MCF 10A (cell line): ENCODE results near the gene DUSP16. TPM values are rescaled to one million over a fixed set of nuclear protein-coding genes. Genes with fewer than 3 reads are reported as not detected.

Experiments used
- BruUV-seq: library from RNA; stranded (reverse); fragments of 400-500 nt; replicated peaks from 2 replicates; lab custom pipeline; 2021; lab: Mats Ljungman, UMichigan
- CTCF ChIA-PET: fragments of 300-600 bp; sonication (Branson Sonifier 250); formaldehyde crosslinking; extraction: SDS; loops from one replicate; lab custom pipeline; 2021; ENCODE audit warnings: antibody characterized with exemption, inconsistent platforms; lab: Yijun Ruan, JAX
- POLR2A ChIA-PET: fragments of 300-600, 350-650 bp; sonication (Branson Sonifier 250); formaldehyde crosslinking; extraction: SDS; loops from one replicate; lab custom pipeline; 2020; ENCODE audit warnings: antibody characterized with exemption, inconsistent platforms; lab: Yijun Ruan, JAX
- DNase-seq: peaks from one replicate; pipeline ENCODE4 v3.0.0-alpha.2; 2018; ENCODE audit not compliant: unreplicated experiment
- H3K27ac Mint-ChIP-seq: one replicate; pipeline ENCODE4 v1.8.0; 2022; ENCODE audit warnings: mild to moderate bottlenecking, low read depth, mixed read lengths; ENCODE audit not compliant: unreplicated experiment
- H3K27me3 Mint-ChIP-seq: one replicate; pipeline ENCODE4 v1.8.0; 2022; ENCODE audit warnings: mixed read lengths; ENCODE audit not compliant: insufficient read depth, unreplicated experiment
- H3K36me3 Mint-ChIP-seq: one replicate; pipeline ENCODE4 v1.8.0; 2022; ENCODE audit warnings: mild to moderate bottlenecking, moderate library complexity, mixed read lengths; ENCODE audit not compliant: insufficient read depth, unreplicated experiment
- H3K4me1 Mint-ChIP-seq: one replicate; pipeline ENCODE4 v1.8.0; 2022; ENCODE audit warnings: mixed read lengths; ENCODE audit not compliant: insufficient read depth, unreplicated experiment
- H3K4me3 Mint-ChIP-seq: one replicate; pipeline ENCODE4 v1.8.0; 2022; ENCODE audit warnings: mild to moderate bottlenecking, moderate library complexity, mixed read lengths; ENCODE audit not compliant: unreplicated experiment
- H3K9me3 Mint-ChIP-seq: one replicate; pipeline ENCODE4 v1.8.0; 2022; ENCODE audit warnings: mixed read lengths; ENCODE audit not compliant: unreplicated experiment
- intact Hi-C: fragments of 100-400 bp; cut with micrococcal nuclease; formaldehyde crosslinking; loops from 2 replicates; pipeline ENCODE4 v1.14.1; 2022
- total RNA-seq: library from RNA; stranded (reverse); gene quantifications from 2 replicates; pipeline ENCODE4 v1.2.3, GENCODE V29; 2022
- TF ChIP-seq, protein P1 (sequence below): fragments of 200-600 bp; IDR thresholded peaks from one replicate; pipeline ENCODE4 v1.8.0; 2022; ENCODE audit warnings: antibody characterized with exemption, mild to moderate bottlenecking; ENCODE audit not compliant: unreplicated experiment

The DUSP16 gene
- total RNA-seq, 1 experiment from 2014 or later = 20.7 TPM

DNA sequence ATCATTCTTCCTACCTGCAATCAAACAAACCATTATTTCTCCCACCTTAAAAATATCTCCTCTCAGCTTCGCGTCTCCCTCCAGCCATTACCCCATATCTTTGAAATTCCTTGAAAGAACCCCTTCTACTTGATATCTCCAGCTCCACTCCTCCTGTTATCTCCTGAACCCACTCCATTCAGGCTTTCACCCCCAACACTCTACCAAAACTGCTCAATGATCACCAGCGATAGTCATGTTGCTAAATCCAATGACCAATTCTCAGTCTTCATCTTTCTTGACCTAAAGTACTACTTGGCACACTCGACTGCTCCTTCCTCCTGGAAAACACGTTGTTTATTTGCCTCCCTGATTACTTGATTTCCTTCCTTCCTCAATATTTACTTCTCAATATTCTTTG lies 70.1 kb downstream of the DUSP16 start:
- Mint-ChIP-seq H3K9me3 (no peaks in the 10 kb centered on the region), H3K4me3 (no peak overlapping the region), H3K4me1 (no peaks in the 10 kb centered on the region), H3K27me3 (no peaks in the 10 kb centered on the region), H3K27ac (no peak overlapping the region), H3K36me3 (no peaks in the 10 kb centered on the region)
- BruUV-seq = no TSS peak
- intact Hi-C loops = no loop called here
- CTCF ChIA-PET = interaction anchor here (1.4 kb wide), 1 partner anchor 11 kb away, joined by 7 read pairs; no protein-coding TSS in a partner anchor
- DNase-seq = no peak
- TF ChIP-seq, protein P1, sequence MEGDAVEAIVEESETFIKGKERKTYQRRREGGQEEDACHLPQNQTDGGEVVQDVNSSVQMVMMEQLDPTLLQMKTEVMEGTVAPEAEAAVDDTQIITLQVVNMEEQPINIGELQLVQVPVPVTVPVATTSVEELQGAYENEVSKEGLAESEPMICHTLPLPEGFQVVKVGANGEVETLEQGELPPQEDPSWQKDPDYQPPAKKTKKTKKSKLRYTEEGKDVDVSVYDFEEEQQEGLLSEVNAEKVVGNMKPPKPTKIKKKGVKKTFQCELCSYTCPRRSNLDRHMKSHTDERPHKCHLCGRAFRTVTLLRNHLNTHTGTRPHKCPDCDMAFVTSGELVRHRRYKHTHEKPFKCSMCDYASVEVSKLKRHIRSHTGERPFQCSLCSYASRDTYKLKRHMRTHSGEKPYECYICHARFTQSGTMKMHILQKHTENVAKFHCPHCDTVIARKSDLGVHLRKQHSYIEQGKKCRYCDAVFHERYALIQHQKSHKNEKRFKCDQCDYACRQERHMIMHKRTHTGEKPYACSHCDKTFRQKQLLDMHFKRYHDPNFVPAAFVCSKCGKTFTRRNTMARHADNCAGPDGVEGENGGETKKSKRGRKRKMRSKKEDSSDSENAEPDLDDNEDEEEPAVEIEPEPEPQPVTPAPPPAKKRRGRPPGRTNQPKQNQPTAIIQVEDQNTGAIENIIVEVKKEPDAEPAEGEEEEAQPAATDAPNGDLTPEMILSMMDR = no peak
- POLR2A ChIA-PET = no interaction called here

GRCh38 chr12:12491606-12492005 lies 71.1 kb downstream of the DUSP16 start:
- Mint-ChIP-seq H3K27me3 (no peaks in the 10 kb centered on the region), H3K9me3 (no peaks in the 10 kb centered on the region), H3K4me1 (no peaks in the 10 kb centered on the region), H3K4me3 (no peak overlapping the region), H3K27ac (no peak overlapping the region), H3K36me3 (no peaks in the 10 kb centered on the region)
- BruUV-seq = no TSS peak
- ChIA-PET POLR2A (no interaction called here), CTCF (interaction anchor here (0.5 to 1.4 kb wide), 2 partner anchors 12 to 675 kb away, joined by 4 to 7 read pairs; no protein-coding TSS in a partner anchor)
- TF ChIP-seq, protein P1 = no peak
- DNase-seq = no peak
- intact Hi-C loops = no loop called here

GRCh38 chr12:12488823-12489550 lies 73.7 kb downstream of the DUSP16 start:
- Mint-ChIP-seq H3K9me3 (no peaks in the 10 kb centered on the region), H3K36me3 (peaks cover 16% of the 10 kb centered on the region), H3K27ac (no peak overlapping the region), H3K4me3 (no peak overlapping the region), H3K4me1 (no peaks in the 10 kb centered on the region), H3K27me3 (no peaks in the 10 kb centered on the region)
- ChIA-PET POLR2A (no interaction called here), CTCF (no interaction called here)
- TF ChIP-seq, protein P1 = no peak
- no TSS peak for BruUV-seq
- intact Hi-C loops = no loop called here
- DNase-seq = no peak

DNA sequence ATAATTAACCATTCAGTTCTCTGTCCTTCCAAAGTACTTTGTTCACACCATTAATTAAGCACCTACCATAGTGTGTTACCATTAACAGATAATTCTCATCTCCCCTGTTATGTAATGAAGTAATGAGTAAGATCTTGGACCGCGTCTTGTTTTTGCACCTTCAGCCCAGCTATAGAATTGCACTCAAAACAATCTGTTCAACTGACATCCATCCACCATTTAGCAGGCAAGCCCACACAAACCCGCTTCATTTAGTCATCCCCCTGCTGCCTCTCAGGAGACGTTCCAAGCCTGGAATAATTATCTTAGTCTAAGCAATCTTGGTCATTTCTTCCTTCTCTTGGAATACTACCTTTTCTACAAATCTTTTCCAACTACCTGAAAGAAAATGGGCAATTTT lies 74.4 kb downstream of the DUSP16 start:
- H3K4me3 Mint-ChIP-seq = no peak overlapping the region
- ChIA-PET CTCF (interaction anchor here (0.6 kb wide), 1 partner anchor 10 kb away, joined by 3 read pairs; no protein-coding TSS in a partner anchor), POLR2A (interaction anchor here (0.6 kb wide), 1 partner anchor 17 kb away, joined by 3 read pairs; no protein-coding TSS in a partner anchor)
- H3K36me3 Mint-ChIP-seq = peaks cover 23% of the 10 kb centered on the region
- TF ChIP-seq, protein P1 = no peak
- intact Hi-C loops = no loop called here
- no peak for DNase-seq
- BruUV-seq = no TSS peak
- no peak overlapping the region for H3K27ac Mint-ChIP-seq
- H3K27me3 Mint-ChIP-seq = no peaks in the 10 kb centered on the region
- no peaks in the 10 kb centered on the region for H3K4me1 Mint-ChIP-seq
- H3K9me3 Mint-ChIP-seq = no peaks in the 10 kb centered on the region
